Fibroblast of the aortic adventitia (primary cell): ENCODE results near the gene UVSSA. TPM values are rescaled to one million over a fixed set of nuclear protein-coding genes. Genes with fewer than 3 reads are reported as not detected.

Experiments
- DNase-seq: peaks from one replicate; pipeline ENCODE4 v3.0.0-alpha.2; 2010; ENCODE audit warnings: low read depth
- H3K4me3 ChIP-seq: 2 replicates; pipeline ENCODE4 v1.5.1; 2011; ENCODE audit warnings: low read depth, mild to moderate bottlenecking, control low read depth, low read length, moderate library complexity
- CTCF ChIP-seq: IDR thresholded peaks from 2 replicates; pipeline ENCODE4 v1.5.1; 2011; ENCODE audit warnings: mild to moderate bottlenecking, low read length, control low read depth, inconsistent platforms; ENCODE audit not compliant: insufficient read depth
- total RNA-seq: library from RNA; depleted of rRNA; stranded (reverse); fragments of >200 nt; gene quantifications from 2 replicates; pipeline ENCODE4 v1.2.3, GENCODE V29; 2012; ENCODE audit warnings: low replicate concordance

UVSSA gene
- total RNA-seq, 1 donor = 8.7 TPM

- DNase-seq = no peak
- TF ChIP-seq CTCF = no peak
- H3K4me3 ChIP-seq = no peak overlapping the region
Measured at GRCh38 chr4:1362521-1362920, 15.5 kb downstream of the UVSSA start.

GRCh38 chr4:1363513-1363912 is 16.5 kb downstream of the UVSSA start:
- DNase-seq = no peak
- TF ChIP-seq CTCF = no peak

GRCh38 chr4:1364217-1364616 is 17.2 kb downstream of the UVSSA start:
- DNase-seq = no peak
- TF ChIP-seq CTCF = no peak
- H3K4me3 ChIP-seq = no peak overlapping the region

More at GRCh38 chr4:1363513-1363912, 16.5 kb downstream of the UVSSA start:
- no peak overlapping the region for H3K4me3 ChIP-seq

- TF ChIP-seq CTCF = no peak
- H3K4me3 ChIP-seq = no peak overlapping the region
- no peak for DNase-seq
Measured at GRCh38 chr4:1364748-1365147, 17.7 kb downstream of the UVSSA start.

- TF ChIP-seq CTCF = no peak
Measured at GRCh38 chr4:1365271-1366178, 18.5 kb downstream of the UVSSA start.

GRCh38 chr4:1366371-1367229 is 19.6 kb downstream of the UVSSA start:
- TF ChIP-seq CTCF = no peak
- DNase-seq = no peak
- H3K4me3 ChIP-seq = no peak overlapping the region

More at GRCh38 chr4:1365271-1366178, 18.5 kb downstream of the UVSSA start:
- DNase-seq = no peak
- no peak overlapping the region for H3K4me3 ChIP-seq
